IPS DF 6.9 (cell line): ENCODE measurements around the gene ANXA4.
"Not testable (repeated sequence)": the region's sequence is repeated elsewhere in the genome, so short reads cannot be mapped to it uniquely, and the experiment has no call there.

Experiments
- DNase-seq: peaks from one replicate; pipeline ENCODE4 v3.0.0-alpha.2; 2013; ENCODE audit warnings: low read depth, low spot score
- H3K27ac ChIP-seq: one replicate; pipeline ENCODE4 v1.5.1; 2013; ENCODE audit warnings: low read length, control low read depth
- H3K27me3 ChIP-seq: 2 replicates; pipeline ENCODE4 v1.6.1; 2013; ENCODE audit warnings: mild to moderate bottlenecking, low read length; ENCODE audit not compliant: control insufficient read depth, insufficient read depth
- H3K36me3 ChIP-seq: 2 replicates; pipeline ENCODE4 v1.6.1; 2013; ENCODE audit warnings: low read length; ENCODE audit not compliant: control insufficient read depth, insufficient read depth
- H3K4me1 ChIP-seq: 2 replicates; pipeline ENCODE4 v1.6.1; 2013; ENCODE audit warnings: low read length; ENCODE audit not compliant: control insufficient read depth, insufficient read depth
- H3K4me3 ChIP-seq: 2 replicates; pipeline ENCODE4 v1.5.1; 2013; ENCODE audit warnings: mild to moderate bottlenecking, low read length
- H3K9me3 ChIP-seq: 2 replicates; pipeline ENCODE4 v1.6.1; 2013; ENCODE audit warnings: low read length, inconsistent platforms; ENCODE audit not compliant: control insufficient read depth, insufficient read depth
- WGBS: extraction: QIAGEN DNeasy Blood & Tissue Kit; methylation state at CpG from one replicate; pipeline ENCODE4 v1.1.7; 2013; ENCODE audit warnings: mixed read lengths, missing lambda C conversion rate; ENCODE audit not compliant: insufficient read length, insufficient coverage; 5-methylcytosine and 5-hydroxymethylcytosine counted together

The ANXA4 gene

GRCh38 chr2:69790601-69790959 is 48.6 kb downstream of the ANXA4 start:
- no peak for DNase-seq
- Histone ChIP-seq H3K4me3 (no peak overlapping the region), H3K9me3 (no peaks in the 10 kb centered on the region), H3K4me1 (0 out of 2 replicates have a peak, but pooled peaks cover 1% of the 10 kb centered on the region), H3K36me3 (no peaks in the 10 kb centered on the region), H3K27me3 (no peaks in the 10 kb centered on the region), H3K27ac (no peak overlapping the region)
- no CpG with 5 or more reads among the region's 1 CpG for WGBS

- no peak overlapping the region for H3K27ac ChIP-seq
- no peaks in the 10 kb centered on the region for H3K9me3 ChIP-seq
- DNase-seq = no peak
These were observed 49.1 kb downstream of the ANXA4 start for GRCh38 chr2:69791045-69791444.

DNA sequence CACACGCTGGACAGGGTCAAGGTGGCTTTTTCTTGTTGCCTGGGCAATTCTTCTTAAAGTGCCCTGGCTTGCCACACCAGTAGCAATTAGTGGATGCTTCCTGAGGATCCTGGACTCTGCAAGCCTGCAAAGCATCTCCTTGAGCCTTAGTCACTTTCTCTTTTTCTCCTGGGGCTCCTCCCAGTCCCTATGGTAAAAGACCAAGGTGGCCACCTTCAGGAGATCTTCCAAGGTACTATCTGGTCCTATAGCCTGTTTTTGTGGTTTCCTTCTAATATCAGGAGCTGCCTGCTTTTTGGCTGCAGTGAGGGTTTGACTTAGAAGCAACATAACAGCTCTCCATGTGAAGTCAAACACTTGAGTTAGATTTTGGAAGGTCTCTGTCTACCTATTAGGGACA is 54.2 kb downstream of the ANXA4 start:
- no peak overlapping the region for H3K4me3 ChIP-seq
- H3K9me3 ChIP-seq = no peaks in the 10 kb centered on the region
- DNase-seq = no peak
- H3K36me3 ChIP-seq = no peaks in the 10 kb centered on the region
- WGBS = no CpG with 5 or more reads among the region's 1 CpG
- H3K4me1 ChIP-seq = peaks cover 1% of the 10 kb centered on the region
- H3K27me3 ChIP-seq = no peaks in the 10 kb centered on the region
- H3K27ac ChIP-seq = no peak overlapping the region

More at GRCh38 chr2:69791045-69791444, 49.1 kb downstream of the ANXA4 start:
- no peaks in the 10 kb centered on the region for H3K27me3 ChIP-seq
- no peaks in the 10 kb centered on the region for H3K36me3 ChIP-seq
- H3K4me1 ChIP-seq = 0 out of 2 replicates have a peak, but pooled peaks cover 1% of the 10 kb centered on the region
- H3K4me3 ChIP-seq = no peak overlapping the region

DNA sequence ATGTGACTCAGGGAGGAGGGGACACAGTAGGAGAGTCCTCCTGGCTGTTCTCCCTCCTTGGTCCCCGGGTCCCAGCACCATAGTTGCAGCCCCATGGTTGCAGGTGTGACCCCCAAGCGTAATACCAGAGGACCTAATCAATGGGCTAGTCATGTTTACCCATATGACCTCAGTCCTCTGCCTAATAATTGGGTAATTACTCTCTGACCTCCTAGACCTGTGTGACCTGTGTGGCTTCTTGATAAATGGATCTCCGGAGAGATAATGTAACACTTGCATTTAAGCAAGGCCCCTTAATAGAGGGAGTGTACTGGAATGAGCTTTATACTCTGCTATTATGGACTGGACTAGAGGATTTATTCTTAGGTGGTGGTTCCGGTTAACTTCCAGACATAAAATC is 55.3 kb downstream of the ANXA4 start:
- Histone ChIP-seq H3K27me3 (no peaks in the 10 kb centered on the region), H3K27ac (no peak overlapping the region), H3K36me3 (no peaks in the 10 kb centered on the region), H3K4me1 (peaks cover 1% of the 10 kb centered on the region), H3K9me3 (no peaks in the 10 kb centered on the region), H3K4me3 (no peak overlapping the region)
- WGBS = no CpG with 5 or more reads among the region's 4 CpGs
- no peak for DNase-seq

GRCh38 chr2:69797836-69798289 is 55.9 kb downstream of the ANXA4 start:
- no peak overlapping the region for H3K27ac ChIP-seq
- WGBS = no CpG with 5 or more reads among the region's 3 CpGs
- DNase-seq = no peak
- H3K36me3 ChIP-seq = no peaks in the 10 kb centered on the region
- H3K4me1 ChIP-seq = peaks cover 1% of the 10 kb centered on the region
- no peaks in the 10 kb centered on the region for H3K9me3 ChIP-seq
- no peak overlapping the region for H3K4me3 ChIP-seq
- no peaks in the 10 kb centered on the region for H3K27me3 ChIP-seq

DNA sequence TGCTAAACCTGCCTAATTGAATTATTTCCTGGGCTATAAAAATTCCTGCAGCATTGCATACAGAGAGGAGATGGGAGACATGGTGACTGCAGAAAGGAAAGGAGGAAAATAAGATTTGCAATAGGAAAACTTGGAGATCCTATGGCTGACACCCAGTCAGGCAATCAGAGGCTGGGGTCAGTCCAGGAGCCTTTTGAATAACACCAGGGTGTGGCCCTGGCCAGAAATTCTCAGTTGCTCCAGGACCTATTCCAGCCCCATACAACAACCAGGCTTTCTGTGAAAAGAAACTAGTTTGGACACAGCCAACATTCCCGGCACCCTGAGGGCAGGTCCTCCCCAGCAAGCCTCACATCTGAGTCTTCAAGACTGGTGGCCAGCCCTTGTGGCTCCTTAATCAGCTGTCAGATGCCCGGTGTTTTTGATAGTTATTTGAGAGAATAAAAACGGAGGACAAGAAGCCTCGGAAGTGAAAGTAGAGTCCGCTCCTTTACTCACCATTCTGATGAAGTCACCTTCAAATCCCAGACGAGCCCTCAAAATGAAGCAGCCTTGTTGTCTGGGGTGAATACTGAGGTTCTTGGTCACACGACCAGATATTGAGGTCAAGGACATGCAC is 56.5 kb downstream of the ANXA4 start:
- no peaks in the 10 kb centered on the region for H3K27me3 ChIP-seq
- H3K4me1 ChIP-seq = peaks cover 1% of the 10 kb centered on the region
- no peaks in the 10 kb centered on the region for H3K9me3 ChIP-seq
- no peak overlapping the region for H3K27ac ChIP-seq
- WGBS = no CpG with 5 or more reads among the region's 7 CpGs
- no peaks in the 10 kb centered on the region for H3K36me3 ChIP-seq
- DNase-seq = no peak
- no peak overlapping the region for H3K4me3 ChIP-seq

GRCh38 chr2:69798909-69799526 is 57.1 kb downstream of the ANXA4 start:
- WGBS = no CpG with 5 or more reads among the region's 4 CpGs
- Histone ChIP-seq H3K9me3 (no peaks in the 10 kb centered on the region), H3K27ac (no peak overlapping the region), H3K4me3 (no peak overlapping the region), H3K36me3 (no peaks in the 10 kb centered on the region), H3K4me1 (peaks cover 1% of the 10 kb centered on the region), H3K27me3 (no peaks in the 10 kb centered on the region)
- no peak for DNase-seq

- peaks cover 1% of the 10 kb centered on the region for H3K4me1 ChIP-seq
- H3K9me3 ChIP-seq = no peaks in the 10 kb centered on the region
- no peaks in the 10 kb centered on the region for H3K27me3 ChIP-seq
- H3K27ac ChIP-seq = no peak overlapping the region
- DNase-seq = no peak
- no CpG with 5 or more reads among the region's 1 CpG for WGBS
- no peak overlapping the region for H3K4me3 ChIP-seq
- H3K36me3 ChIP-seq = no peaks in the 10 kb centered on the region
These were observed 59.9 kb downstream of the ANXA4 start for GRCh38 chr2:69801745-69802290.

DNA sequence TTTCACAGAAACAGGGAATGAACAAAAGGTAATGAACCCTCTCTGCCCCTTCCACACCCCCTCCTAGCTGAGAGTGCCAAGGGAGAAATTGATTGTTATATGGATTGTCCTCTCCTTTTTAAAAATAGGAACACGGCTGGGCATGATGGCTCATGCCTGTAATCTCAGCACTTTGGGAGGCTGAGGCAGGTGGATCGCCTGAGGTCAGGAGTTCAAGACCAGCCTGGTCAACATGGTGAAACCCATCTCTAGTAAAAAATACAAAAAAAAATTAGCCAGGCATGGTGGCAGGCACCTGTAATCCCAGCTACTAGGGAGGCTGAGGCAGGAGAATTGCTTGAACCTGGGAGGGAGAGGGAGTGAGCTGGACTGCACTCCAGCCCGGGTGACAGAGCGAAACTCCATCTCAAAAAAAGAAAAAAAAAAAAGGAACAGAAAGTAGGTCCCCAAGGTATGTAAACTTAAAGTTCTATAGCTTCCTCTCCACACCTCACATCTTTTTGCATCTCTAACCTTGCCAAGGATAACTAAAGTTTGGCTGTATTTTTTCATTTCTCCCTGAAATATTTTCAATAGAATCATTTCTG is 60.9 kb downstream of the ANXA4 start:
- not testable (repeated sequence) for H3K4me1 ChIP-seq, H3K27ac ChIP-seq, DNase-seq, H3K4me3 ChIP-seq, H3K36me3 ChIP-seq, H3K9me3 ChIP-seq, H3K27me3 ChIP-seq
- no CpG with 5 or more reads among the region's 4 CpGs for WGBS

- Histone ChIP-seq H3K9me3 (no peaks in the 10 kb centered on the region), H3K4me3 (no peak overlapping the region), H3K27me3 (no peaks in the 10 kb centered on the region), H3K36me3 (no peaks in the 10 kb centered on the region), H3K4me1 (no peaks in the 10 kb centered on the region), H3K27ac (no peak overlapping the region)
- no CpG with 5 or more reads among the region's 11 CpGs for WGBS
- no peak for DNase-seq
These were observed 62.5 kb downstream of the ANXA4 start for GRCh38 chr2:69804416-69804815.
